ENCODE results near the gene TMEM132D.

The TMEM132D gene

GRCh38 chr12:129527506-129527905 lies 376.3 kb downstream of the TMEM132D start:
- no peak for DNase-seq

- no peak for DNase-seq
These were observed 380.2 kb downstream of the TMEM132D start for GRCh38 chr12:129523621-129524020.

- no peak for DNase-seq
These were observed 383.1 kb downstream of the TMEM132D start for GRCh38 chr12:129520739-129521138.

DNA sequence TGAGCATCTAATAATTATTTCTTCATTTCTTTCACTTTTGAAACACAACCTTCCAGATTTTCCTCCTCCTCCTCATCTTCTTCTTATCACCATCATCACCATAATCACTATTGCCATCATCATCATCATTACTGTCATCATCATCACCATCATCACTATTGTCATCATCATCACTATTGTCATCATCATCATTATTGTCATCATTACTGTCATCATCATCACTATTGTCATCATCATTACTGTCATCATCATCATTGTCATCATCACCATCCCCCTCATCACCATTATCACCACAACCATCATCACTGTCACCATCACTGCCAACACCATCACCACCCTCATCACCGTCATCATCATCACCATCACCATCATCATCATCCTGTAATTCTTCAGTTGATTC lies 400.0 kb downstream of the TMEM132D start:
- no peak for DNase-seq

DNA sequence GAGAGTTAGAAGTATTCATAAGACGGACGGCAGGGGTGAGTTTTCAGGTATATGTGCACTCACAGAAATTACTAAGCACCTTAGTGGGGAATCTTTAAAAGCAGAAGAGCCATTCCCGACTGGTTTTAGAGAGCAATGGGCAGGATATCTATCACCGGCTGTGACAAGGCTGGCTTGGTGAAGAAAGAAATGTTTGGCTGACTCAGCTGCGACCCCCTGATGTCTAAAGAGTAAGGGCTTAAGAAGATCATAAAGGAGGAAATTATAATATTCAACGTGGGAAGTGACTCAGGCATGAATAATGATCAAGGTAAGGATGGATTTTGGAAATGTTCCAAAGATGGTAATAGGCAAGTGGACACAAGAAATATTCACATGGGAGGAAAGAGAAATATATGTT lies 407.6 kb downstream of the TMEM132D start:
- no peak for DNase-seq

GRCh38 chr12:129494766-129495165 lies 409.1 kb downstream of the TMEM132D start:
- DNase-seq = no peak

DNA sequence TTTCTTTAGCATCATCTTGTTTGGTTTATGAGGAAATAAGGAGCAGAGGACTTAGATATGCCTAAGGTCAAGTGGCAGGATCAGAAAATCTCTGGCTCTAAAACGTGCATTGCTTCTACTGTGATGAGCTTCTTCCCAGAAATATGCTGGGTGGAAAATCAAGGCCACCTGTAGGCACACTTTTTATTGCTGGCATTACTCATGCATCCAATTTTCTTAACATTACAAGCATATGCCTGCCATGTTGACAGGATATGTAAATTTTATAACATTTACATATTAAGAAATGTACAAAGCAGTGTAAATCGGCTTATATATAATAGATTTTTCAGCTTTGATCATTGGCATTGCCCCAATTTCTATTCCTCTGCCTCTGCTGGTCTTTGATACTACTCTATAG lies 409.6 kb downstream of the TMEM132D start:
- DNase-seq = no peak

DNA sequence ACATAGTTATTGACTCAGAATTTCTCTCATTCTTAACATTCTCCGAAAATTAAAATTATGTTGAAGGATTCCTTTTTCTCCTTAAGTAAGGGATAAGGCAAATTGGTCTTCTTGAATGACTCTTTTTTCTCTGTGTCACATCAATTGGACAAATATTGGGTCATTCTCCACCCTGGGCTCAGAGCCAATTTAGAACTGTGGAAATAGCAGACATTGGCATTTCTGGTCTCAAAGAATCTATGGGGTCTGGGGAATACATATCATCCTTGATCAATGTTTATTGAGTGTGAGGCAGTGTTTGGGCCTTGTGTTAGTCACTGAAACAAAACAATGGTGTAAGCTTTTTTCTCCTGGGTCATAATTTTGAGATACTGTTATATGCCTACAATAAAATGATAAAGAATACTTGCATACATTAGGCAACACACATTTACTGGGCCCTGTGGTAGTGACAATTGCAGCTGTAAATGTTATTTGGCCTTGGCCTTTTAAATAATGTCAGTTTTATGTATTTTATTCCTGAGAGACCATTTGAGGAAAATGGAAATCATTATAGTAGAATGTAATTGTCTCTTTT lies 414.6 kb downstream of the TMEM132D start:
- DNase-seq = no peak

GRCh38 chr12:129486931-129487330 lies 416.9 kb downstream of the TMEM132D start:
- no peak for DNase-seq

DNA sequence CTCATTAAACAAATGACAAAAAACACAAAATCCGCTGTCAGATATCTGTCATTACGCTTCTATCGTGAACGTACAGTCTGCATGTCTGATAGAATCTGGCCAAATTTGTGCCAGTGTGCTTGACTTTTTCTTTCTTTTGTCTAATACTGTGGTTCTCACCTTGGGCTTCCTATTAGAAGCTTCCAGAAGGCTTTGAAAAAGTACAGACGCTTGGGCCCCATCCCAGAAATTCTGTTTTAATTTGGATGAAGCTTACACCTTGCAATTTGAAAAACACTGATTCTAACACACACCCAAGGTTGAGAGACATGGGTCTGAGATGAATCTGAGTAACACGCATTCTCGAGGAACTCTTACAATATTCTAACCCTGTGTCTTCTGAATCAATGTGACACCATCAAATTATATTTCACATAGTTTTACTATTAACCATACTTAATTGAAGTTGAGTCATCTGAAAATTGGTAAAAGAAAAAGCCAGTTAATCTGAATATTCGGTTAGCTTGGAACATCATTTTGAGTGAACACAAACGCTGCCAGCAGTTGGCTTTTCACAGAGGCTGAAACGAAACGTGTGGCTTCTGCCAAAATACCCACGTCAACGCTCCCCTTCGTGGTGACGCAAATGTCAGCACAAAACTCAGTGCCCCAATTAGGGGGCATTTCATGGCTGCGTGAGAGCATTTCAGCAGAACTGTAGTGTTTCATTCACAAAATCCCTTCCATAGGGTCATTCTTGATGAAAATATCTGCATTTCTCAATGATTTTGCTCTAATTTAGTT lies 420.5 kb downstream of the TMEM132D start:
- DNase-seq = no peak

DNA sequence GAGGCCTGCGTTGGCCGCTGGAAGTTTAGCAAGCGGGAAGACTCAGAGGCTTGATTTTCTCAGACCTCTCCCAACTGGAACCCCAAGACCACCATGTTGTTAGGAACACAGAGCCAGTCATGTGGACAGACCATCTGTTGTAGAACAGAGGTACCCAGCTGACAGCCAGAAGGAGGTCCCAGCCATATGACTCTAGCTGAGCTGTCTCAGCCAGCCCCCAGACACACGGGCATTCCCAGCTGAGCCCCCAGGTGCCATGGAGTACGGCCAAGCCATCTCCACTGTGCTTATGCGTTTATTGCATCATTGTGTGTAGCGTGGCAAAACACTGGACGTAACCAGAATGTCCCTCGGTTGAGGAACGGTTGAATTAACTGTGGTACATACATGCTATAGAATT lies 421.9 kb downstream of the TMEM132D start:
- no peak for DNase-seq

- no peak for DNase-seq
These were observed 433.6 kb downstream of the TMEM132D start for GRCh38 chr12:129470196-129470595.

DNA sequence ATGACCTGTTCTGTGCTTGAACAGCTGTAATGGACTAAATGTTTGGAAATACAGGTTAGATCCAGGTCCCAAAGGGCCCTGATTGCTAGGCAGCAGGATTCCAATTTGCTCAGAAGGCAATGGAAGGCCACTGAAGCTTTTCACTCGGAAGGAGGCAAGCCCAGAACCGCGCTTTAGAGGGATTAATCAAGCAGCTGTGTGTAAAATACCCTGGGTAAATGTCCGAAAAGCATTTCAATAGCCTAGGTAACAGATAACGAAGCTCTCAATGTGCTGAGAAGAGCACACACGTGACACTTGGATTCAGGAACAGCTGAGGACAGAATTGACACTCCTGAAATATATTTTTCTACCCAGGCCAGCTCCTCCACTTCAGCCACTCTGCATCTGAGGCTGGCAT lies 436.1 kb downstream of the TMEM132D start:
- no peak for DNase-seq

GRCh38 chr12:129467289-129467688 lies 436.5 kb downstream of the TMEM132D start:
- no peak for DNase-seq

- DNase-seq = no peak
These were observed 437.3 kb downstream of the TMEM132D start for GRCh38 chr12:129466499-129466898.

DNA sequence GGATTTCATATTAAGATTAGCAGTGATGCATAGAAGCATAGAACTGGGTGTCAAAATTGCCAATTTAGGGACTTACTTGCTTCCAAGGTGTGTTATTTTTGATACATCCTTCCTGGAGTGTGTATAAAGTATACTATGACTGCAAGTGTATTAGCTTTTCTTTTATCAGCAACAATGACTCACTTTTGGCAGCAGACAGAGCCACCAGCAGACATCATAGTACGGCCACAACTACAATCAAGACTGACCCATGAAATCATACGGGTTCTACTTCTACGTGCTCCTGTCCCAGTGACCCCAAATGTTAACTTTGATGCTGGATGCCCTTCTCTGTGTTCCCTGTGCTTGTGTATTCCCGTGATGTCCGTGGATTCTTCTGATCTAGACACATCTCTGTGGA lies 443.9 kb downstream of the TMEM132D start:
- DNase-seq = no peak

- DNase-seq = no peak
These were observed 457.1 kb downstream of the TMEM132D start for GRCh38 chr12:129446696-129447095.

DNA sequence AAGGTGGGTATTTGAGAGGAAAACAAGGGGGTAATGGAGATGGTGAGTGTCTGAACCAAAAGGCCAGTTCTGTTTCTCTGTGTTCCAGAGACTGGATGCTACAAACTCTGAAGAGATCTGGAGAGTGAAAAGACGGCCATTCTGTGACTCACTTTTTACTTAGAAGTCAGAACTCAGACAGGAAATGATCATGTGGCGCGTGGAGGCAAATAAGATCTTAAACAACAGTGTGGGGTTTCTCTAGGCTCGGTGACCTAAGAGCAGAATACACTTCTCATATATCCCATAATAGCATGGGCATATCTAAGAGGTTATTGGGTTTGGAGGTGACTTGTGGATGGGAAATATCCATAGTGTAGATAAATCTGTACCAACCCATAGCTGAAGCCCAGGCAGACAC lies 463.5 kb downstream of the TMEM132D start:
- DNase-seq = no peak

- DNase-seq = no peak
These were observed 469.0 kb downstream of the TMEM132D start for GRCh38 chr12:129434790-129435189.

DNA sequence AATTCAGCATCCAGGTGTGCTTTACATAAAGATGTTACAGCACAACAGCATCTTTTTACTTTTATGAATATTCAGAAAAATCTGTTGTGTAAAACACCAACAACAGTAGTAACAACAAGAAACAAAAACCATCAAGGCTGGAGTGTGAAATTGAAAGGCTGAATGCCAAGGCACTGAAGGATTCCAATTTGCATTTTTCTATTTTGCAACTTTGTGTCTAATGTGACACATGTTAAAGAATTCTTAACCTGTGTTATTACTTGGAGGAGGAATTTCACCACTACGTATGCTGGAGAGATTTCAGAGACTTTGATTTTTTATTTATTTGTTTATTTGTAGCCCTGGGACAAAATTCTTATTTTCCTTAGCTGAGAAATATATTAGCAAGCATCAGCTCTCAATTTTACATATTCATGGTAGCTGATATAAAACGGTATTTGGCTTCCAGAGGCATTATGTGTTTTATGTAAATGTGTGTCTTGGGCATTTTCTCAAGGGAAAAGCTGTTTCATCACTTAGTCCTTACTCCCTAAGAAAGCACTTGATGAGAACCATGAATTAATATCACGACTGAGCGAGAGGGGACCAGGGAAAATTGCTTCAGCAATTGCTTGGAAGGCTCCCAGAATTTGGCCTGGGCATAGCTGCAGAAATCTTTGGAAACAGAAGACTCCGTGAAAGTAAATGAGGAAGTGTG lies 475.4 kb downstream of the TMEM132D start:
- no peak for DNase-seq

- no peak for DNase-seq
These were observed 480.7 kb downstream of the TMEM132D start for GRCh38 chr12:129423041-129423580.

- DNase-seq = no peak
These were observed 490.5 kb downstream of the TMEM132D start for GRCh38 chr12:129413295-129413694.

DNA sequence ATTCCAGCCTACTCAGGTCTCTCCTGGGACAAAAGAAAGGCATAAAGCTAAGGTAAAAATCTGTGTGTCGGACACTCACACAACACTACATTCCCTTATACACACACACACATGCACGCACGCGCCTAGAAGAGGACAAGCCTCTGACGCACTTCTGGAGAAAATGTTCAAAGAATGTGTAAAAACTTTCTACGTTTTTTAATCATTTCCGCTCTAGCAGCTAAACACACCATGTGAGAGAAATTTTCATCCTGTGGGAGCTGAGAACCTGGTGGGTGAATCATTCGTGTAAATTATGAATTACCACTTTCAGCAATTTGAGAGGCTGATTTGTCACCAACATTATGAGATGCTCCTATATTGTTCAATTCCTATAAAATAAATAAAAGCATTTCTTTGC lies 494.5 kb downstream of the TMEM132D start:
- DNase-seq = no peak

- DNase-seq = no peak
These were observed 499.3 kb downstream of the TMEM132D start for GRCh38 chr12:129404556-129404955.
